Stimulated activated CD4-positive, alpha-beta T cell treated with anti-CD3 and anti-CD28 coated beads, Interleukin-1b, Interleukin-23, amount 100 ng/mL, for 48 hours (primary cell): Measurements from ENCODE around the gene DYNLRB1.
A peak's percentile ranks its signal among the peaks of the same experiment; 100 is the strongest.
"Not testable (repeated sequence)": the region's sequence is repeated elsewhere in the genome, so short reads cannot be mapped to it uniquely, and the experiment has no call there.

Source experiments
- DNase-seq: peaks from one replicate; pipeline ENCODE4 v3.0.0-alpha.2; 2020

DYNLRB1 gene

DNA sequence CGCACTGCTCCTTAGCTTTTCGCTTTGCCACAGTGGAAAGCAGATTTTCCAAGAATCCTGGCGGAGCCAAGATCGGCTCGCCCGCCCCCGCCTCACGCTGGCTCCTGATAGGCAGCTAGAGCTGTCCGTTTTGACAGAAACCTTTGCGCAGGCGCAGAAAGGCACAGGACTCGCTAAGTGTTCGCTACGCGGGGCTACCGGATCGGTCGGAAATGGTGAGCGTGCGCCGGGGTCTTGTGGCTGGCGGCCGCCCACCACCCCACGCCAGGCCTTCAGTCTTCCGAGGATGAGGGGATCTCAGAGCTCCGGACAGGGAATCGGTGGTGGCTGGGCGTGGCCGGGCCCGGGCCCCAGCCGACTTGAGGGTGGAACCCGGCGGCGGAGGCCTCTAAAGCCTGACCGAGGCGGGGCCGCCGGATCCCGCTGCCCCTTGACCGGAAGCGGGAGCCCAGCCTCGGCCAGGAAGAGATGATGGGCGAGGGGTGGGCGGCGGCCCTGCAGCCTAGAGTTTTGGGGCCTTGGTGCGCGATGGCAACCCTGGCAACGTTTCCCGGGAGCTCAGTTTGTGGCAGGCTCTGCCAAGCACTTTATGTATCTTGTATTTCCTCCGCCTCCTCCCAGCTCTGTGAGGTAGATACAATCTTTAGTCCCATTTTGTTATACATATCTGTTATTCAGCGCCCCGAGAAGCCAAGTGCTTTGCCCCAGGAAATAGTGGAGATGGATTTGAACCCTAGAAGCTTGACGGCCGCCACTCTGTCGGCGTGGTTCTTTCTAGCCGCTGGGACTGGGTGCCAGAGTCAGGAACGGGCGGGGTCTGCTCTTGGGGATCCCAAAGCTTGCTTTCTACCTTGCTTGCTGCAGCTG lies at the start of gene DYNLRB1:
TSS of gene DYNLRB1 (plus strand) at position 176 of the 867 bp plus-strand sequence. CDS start at position 213, 37 bp downstream.
- peak; percentile 95 for DNase-seq

- DNase-seq, result no peak
Observed at GRCh38 chr20:34468951-34469350, 47.3 kb upstream of the DYNLRB1 start.

DNA sequence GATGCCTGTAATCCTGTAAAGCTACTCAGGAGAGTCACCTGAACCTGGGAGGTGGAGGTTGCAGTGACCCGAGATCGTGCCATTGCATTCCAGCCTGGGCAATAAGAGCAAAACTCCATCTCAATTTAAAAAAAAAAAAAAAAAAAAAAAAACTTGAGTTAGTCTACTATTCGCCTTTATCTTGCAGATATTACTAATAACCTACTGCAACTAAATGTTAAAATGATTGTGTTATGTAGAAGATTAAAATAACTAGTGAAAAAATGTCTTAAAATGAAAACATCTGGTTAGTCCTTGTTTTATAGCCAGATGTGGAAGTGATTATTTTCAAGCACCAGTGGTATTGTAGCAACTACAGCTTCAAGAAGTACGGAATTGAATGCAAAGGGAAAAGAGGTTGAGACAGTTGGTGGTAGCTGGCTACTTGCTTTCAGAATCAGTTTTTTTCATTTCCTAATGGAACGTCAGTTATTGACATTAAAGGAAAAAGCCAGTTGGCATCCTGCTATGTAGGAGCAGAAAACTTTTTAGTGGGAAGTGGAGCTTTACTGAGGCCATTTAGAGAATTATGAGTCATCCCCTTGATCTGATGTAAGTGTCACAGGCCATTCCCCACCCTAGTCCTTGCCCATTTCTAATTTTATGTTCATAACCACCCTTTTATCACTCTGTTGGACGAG lies 43.8 kb upstream of the DYNLRB1 start:
- DNase-seq, result no peak

- DNase-seq, result peak; percentile 19
Observed at GRCh38 chr20:34473262-34473883, 42.8 kb upstream of the DYNLRB1 start.

GRCh38 chr20:34475979-34476736 lies 40.1 kb upstream of the DYNLRB1 start:
- DNase-seq, result peak; percentile 9

DNA sequence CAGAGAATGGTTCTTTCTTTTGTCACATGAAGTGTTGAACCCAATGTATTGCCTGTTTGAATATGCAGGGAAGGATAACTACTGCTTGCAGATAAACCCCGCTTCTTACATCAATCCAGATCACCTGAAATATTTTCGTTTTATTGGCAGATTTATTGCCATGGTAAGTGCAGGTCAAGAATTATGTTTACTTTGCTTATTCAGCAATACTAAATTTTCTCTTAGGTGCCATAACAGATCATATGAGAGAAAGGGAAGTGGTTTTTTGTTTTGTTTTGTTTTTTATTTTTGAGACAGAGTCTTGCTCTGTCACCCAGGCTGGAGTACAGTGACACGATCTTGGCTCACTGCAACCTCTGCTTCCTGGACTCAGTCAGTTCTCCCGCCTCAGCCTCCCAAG lies 36.6 kb upstream of the DYNLRB1 start:
- DNase-seq, result no peak

DNA sequence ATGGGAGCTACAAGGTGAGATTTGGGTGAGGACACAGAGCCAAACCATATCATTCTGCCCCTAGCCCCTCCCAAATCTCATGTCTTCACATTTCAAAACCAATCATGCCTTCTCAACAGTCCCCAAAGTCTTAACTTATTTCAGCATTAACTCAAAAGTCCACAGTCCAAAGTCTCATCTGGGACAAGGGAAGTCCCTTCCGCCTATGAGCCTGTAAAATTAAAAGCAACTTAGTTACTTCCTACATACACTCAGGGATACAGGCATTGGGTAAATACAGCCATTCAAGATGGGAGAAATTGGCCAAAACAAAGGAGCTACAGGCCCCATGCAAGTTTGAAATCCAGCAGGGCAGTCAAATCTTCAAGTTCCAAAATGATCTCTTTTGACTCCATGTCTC lies 34.1 kb upstream of the DYNLRB1 start:
- not testable (repeated sequence) for DNase-seq

GRCh38 chr20:34483585-34484220 lies 32.5 kb upstream of the DYNLRB1 start:
- not testable (repeated sequence) for DNase-seq

DNA sequence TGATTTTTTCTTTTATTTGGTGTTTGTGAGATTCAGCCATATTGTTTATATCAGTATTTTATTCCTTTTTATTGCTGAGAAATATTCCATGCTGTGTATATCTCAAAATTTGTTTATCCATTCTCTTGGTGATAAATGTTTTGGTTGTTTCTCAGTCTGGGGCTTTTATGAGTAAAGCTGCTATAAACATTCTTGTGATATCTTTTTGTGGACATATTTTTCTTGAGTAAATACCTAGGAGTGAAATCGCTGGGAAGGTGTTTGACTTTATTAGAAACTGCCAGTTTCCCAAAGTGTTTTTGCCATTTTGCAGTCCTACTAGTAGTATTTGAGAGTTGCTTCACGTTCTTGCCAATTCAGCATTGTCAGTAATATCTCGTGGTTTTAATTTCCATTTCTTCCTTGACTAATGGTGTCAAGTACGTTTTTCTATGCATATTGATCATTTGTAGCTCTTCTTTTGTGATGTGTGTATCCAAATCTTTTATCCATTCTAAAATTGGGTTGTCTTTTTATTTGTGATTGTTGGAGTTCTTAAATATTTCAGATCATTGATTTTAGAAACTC lies 31.1 kb upstream of the DYNLRB1 start:
- no peak for DNase-seq

DNA sequence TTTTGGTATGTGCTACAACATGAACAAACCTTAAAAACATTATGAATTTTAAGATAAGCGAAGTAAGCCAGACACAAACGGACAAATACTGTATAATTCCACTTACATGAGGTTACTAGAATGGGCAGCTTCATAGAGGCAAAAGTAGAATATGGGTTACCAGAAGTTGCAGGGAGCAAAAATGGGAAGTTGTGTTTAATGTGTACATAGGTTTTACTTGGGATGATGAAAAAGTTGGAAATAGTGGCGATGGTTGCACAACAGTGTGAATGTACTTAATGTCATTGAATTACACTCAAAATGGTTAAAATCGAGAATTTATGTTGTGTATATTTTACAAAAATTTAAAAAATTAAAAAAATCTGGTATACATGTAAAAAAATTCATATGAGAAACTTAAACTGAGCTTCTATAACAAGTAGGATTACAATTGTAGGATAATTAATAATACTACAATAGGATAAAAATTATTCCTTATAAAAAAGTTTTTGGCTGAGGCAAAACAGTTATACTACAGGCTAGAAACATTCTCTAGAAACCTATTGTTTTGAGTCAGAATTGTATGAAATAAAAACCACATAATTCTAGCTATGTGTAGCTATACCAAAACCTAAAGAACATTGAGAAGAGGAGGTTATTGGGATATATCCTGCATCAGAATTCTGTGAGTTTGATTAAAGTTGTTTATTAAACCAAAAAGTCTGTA lies 24.8 kb upstream of the DYNLRB1 start:
- no peak for DNase-seq

- DNase-seq, result no peak
Observed at GRCh38 chr20:34491932-34492509, 24.2 kb upstream of the DYNLRB1 start.

DNA sequence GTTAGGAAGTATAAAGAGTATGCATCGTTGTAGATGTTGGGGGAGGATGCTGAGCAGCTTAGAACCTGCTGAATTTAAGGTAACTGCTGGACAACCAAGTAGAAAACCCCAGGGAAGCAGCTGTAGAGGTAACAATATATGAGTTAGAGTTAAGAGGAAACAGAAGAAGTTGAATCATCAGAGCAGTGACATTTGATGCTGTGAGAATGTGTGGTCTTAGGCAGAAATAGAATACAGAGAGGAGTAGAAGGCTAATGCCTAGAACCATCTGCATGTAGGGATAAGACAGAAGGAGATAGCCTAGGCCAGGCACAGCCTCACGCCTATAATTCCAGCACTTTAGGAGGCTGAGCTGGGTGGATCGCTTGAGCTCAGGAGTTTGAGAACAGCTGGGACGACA lies 22.6 kb upstream of the DYNLRB1 start:
- DNase-seq, result no peak

DNA sequence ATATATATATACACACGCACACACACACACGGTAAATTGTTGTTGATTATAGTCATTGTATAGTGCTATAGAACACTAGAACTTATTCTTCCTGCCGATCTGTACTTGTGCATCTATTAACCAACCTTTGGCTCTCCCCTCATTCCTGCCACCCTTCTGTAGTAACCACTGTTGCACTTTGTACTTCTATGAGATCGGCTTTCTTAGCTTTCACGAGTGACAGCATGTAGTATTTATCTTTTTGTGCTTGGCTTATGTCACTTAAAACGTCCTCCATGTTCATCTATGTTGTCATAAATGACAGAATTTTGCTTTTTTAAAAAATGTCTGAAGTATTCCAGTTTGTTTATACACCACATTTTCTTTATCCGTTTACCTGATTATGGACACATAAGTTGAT lies 20.9 kb upstream of the DYNLRB1 start:
- no peak for DNase-seq

DNA sequence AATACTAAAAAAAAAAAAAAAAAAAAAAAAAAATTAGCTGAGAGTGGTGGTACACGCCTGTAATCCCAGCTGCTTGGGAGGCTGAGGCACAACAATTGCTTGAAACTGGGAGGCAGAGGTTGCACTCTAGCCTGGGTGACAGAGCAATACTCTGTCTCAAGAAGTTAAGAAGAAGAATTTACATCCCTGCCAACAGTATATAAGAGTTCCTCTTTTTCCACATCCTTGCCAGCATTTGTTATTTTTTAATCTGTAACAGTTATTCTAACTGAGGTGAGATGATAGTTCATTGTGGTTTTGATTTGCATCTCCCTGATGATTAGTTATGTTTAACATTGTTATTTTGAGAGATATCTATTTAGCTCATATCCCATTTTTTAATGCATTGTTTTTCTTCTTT lies 20.3 kb upstream of the DYNLRB1 start:
- no peak for DNase-seq

- DNase-seq, result not testable (repeated sequence)
Observed at GRCh38 chr20:34497596-34497995, 18.6 kb upstream of the DYNLRB1 start.

GRCh38 chr20:34500823-34501222 lies 15.4 kb upstream of the DYNLRB1 start:
- DNase-seq, result no peak

- no peak for DNase-seq
Observed at GRCh38 chr20:34506480-34506879, 9.7 kb upstream of the DYNLRB1 start.

DNA sequence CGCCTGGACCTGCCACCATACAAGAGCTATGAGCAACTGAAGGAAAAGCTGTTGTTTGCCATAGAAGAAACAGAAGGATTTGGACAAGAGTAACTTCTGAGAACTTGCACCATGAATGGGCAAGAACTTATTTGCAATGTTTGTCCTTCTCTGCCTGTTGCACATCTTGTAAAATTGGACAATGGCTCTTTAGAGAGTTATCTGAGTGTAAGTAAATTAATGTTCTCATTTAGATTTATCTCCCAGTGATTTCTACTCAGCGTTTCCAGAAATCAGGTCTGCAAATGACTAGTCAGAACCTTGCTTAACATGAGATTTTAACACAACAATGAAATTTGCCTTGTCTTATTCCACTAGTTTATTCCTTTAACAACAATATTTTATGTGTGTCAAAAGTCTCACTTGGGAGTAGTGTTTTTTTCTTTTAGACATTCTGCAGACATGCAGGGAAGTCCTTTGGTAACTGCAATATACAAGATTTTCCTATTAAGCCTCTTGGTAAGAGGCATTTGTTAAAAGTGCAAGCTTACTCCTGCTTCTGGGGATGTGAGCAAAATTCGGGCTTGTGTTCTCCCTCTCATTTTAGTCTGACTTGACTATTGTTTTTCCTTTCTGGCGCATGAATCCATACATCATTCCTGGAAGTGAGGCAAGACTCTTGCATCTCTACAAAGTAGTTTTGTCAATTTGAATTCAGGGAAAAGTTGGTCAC lies 8.4 kb upstream of the DYNLRB1 start:
- DNase-seq, result no peak

DNA sequence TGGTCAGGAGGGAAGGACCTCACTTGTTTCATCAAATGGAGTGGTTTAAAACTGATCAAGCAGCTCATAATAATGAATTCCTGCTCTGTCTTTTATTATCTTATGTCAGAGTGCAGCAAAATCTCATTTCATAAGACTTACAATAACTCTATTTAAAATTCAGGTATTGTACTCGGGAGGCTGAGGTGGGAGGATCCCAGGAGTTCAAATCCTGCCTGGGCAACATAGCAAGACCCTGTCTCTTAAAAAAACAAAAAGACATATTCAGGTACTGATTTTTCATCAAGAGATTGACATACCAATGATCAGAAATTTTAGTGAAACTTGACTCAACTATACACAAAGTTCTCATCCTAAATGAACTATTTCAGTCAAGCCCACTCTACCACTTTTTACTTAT lies 5.6 kb upstream of the DYNLRB1 start:
- DNase-seq, result no peak

GRCh38 chr20:34511891-34512265 lies 4.3 kb upstream of the DYNLRB1 start:
- DNase-seq, result no peak
